ENCODE data around the gene BICDL2. TPM values are rescaled to one million over a fixed set of nuclear protein-coding genes. Genes with fewer than 3 reads are reported as not detected.
A peak's percentile ranks its signal among the peaks of the same experiment; 100 is the strongest.

Gene BICDL2
- polyA plus RNA-seq, 1 of the 3 experiments (the other 2 are of a cell fraction): not detected

DNA sequence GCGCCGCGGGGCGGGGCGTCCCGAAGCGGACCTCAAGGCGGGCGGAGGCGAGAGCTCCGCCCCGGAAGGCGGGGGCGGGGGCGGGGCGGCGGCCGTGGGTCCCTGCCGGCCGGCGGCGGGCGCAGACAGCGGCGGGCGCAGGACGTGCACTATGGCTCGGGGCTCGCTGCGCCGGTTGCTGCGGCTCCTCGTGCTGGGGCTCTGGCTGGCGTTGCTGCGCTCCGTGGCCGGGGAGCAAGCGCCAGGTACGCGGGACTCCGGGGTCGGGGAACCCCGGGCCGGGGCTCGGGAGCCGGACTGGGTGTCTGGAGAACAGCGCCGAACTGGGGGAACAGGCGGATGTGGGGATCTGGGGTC lies 16.5 kb downstream of the BICDL2 start, which contains the start of gene TNFRSF12A (continued):
- TF ChIP-seq, protein P1, sequence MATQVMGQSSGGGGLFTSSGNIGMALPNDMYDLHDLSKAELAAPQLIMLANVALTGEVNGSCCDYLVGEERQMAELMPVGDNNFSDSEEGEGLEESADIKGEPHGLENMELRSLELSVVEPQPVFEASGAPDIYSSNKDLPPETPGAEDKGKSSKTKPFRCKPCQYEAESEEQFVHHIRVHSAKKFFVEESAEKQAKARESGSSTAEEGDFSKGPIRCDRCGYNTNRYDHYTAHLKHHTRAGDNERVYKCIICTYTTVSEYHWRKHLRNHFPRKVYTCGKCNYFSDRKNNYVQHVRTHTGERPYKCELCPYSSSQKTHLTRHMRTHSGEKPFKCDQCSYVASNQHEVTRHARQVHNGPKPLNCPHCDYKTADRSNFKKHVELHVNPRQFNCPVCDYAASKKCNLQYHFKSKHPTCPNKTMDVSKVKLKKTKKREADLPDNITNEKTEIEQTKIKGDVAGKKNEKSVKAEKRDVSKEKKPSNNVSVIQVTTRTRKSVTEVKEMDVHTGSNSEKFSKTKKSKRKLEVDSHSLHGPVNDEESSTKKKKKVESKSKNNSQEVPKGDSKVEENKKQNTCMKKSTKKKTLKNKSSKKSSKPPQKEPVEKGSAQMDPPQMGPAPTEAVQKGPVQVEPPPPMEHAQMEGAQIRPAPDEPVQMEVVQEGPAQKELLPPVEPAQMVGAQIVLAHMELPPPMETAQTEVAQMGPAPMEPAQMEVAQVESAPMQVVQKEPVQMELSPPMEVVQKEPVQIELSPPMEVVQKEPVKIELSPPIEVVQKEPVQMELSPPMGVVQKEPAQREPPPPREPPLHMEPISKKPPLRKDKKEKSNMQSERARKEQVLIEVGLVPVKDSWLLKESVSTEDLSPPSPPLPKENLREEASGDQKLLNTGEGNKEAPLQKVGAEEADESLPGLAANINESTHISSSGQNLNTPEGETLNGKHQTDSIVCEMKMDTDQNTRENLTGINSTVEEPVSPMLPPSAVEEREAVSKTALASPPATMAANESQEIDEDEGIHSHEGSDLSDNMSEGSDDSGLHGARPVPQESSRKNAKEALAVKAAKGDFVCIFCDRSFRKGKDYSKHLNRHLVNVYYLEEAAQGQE (IDR thresholded peaks at IDR 0.05; ENCODE audit: low read depth, low read length): peak; percentile 60; the same call in 1 of the 2 replicates
- TF ChIP-seq SMC3 (IDR thresholded peaks at IDR 0.05; ENCODE audit: low read depth, low read length) (no peak), RCOR1 (IDR thresholded peaks at IDR 0.05; ENCODE audit: low read length) (no peak), RFX5 (IDR thresholded peaks at IDR 0.05; ENCODE audit: low read length) (no peak), RXRA (IDR thresholded peaks at IDR 0.05; ENCODE audit: borderline replicate concordance, low read depth) (no peak), RAD21 (IDR thresholded peaks at IDR 0.05; ENCODE audit: low read length) (no peak), FOSL2 (IDR thresholded peaks at IDR 0.05; ENCODE audit: borderline replicate concordance, low read depth) (no peak)
- TF ChIP-seq, protein P2, sequence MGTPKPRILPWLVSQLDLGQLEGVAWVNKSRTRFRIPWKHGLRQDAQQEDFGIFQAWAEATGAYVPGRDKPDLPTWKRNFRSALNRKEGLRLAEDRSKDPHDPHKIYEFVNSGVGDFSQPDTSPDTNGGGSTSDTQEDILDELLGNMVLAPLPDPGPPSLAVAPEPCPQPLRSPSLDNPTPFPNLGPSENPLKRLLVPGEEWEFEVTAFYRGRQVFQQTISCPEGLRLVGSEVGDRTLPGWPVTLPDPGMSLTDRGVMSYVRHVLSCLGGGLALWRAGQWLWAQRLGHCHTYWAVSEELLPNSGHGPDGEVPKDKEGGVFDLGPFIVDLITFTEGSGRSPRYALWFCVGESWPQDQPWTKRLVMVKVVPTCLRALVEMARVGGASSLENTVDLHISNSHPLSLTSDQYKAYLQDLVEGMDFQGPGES (IDR thresholded peaks at IDR 0.05; ENCODE audit: low read depth, low read length): no peak

DNA sequence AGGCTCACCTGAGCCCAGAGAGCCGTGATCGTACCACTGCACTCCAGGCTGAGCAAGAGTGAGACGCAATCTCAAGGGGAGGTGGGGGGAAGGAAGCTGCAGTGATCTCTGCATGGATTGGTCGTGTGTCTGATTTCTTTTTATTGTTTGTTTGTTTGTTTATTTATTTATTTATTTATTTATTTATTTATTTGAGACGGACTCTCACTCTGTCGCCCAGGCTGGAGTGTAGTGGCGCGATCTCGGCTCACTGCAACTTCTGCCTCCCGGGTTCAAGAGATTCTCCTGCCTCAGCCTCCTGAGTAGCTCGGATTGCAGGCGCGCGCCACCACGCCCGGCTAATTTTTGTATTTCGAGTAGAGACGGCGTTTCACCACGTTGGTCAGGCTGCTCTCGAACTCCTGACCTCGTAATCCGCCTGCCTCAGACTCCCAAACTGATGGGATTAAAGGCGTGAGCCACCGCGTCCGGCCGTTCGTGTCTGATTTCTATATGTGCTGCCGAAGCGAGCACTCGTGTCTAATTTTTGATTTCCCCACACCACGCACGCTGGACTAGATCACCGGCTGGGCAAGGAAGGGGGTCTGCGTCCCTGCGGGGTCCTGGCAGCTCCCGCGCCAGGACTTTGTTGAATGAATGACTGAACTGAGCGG lies 17.0 kb downstream of the BICDL2 start:
- WGBS (ENCODE audit: low lambda C conversion rate): 32% methylated on average over 39 of the region's 40 CpGs
- peaks cover 8% of the 10 kb centered on the region for H4K20me1 ChIP-seq (ENCODE audit: insufficient read depth)
- TF ChIP-seq TAF1 (IDR thresholded peaks at IDR 0.05; ENCODE audit: borderline replicate concordance, low read depth, low read length) (no peak), NFIC (IDR thresholded peaks at IDR 0.05; ENCODE audit: borderline replicate concordance) (no peak), RAD21 (IDR thresholded peaks at IDR 0.05; ENCODE audit: low read length) (no peak), EP300 (IDR thresholded peaks at IDR 0.05; ENCODE audit: borderline replicate concordance in 1 of 2, low read depth in 1 of 2, low read length in 1 of 2) (no peak), NRF1 (IDR thresholded peaks at IDR 0.05; ENCODE audit: low read depth, low read length) (no peak), EZH2phosphoT487 (IDR thresholded peaks at IDR 0.05; ENCODE audit: borderline replicate concordance, low read depth) (no peak), FOXJ3 (CRISPR knock-in tag; IDR thresholded peaks at IDR 0.05) (no peak), ELF1 (IDR thresholded peaks at IDR 0.05) (no peak), RXRA (IDR thresholded peaks at IDR 0.05; ENCODE audit: borderline replicate concordance, low read depth) (no peak), FOSL2 (IDR thresholded peaks at IDR 0.05; ENCODE audit: borderline replicate concordance, low read depth) (no peak), JUND (IDR thresholded peaks at IDR 0.05) (no peak)
- TF ChIP-seq, protein P3, sequence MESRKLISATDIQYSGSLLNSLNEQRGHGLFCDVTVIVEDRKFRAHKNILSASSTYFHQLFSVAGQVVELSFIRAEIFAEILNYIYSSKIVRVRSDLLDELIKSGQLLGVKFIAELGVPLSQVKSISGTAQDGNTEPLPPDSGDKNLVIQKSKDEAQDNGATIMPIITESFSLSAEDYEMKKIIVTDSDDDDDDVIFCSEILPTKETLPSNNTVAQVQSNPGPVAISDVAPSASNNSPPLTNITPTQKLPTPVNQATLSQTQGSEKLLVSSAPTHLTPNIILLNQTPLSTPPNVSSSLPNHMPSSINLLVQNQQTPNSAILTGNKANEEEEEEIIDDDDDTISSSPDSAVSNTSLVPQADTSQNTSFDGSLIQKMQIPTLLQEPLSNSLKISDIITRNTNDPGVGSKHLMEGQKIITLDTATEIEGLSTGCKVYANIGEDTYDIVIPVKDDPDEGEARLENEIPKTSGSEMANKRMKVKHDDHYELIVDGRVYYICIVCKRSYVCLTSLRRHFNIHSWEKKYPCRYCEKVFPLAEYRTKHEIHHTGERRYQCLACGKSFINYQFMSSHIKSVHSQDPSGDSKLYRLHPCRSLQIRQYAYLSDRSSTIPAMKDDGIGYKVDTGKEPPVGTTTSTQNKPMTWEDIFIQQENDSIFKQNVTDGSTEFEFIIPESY (IDR thresholded peaks at IDR 0.05; ENCODE audit: borderline replicate concordance, low read depth): no peak
- TF ChIP-seq, protein P4, sequence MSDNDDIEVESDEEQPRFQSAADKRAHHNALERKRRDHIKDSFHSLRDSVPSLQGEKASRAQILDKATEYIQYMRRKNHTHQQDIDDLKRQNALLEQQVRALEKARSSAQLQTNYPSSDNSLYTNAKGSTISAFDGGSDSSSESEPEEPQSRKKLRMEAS (IDR thresholded peaks at IDR 0.05; ENCODE audit: low read depth): no peak
- TF ChIP-seq, protein P5, sequence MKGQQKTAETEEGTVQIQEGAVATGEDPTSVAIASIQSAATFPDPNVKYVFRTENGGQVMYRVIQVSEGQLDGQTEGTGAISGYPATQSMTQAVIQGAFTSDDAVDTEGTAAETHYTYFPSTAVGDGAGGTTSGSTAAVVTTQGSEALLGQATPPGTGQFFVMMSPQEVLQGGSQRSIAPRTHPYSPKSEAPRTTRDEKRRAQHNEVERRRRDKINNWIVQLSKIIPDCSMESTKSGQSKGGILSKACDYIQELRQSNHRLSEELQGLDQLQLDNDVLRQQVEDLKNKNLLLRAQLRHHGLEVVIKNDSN (IDR thresholded peaks at IDR 0.05; ENCODE audit: borderline replicate concordance, low read depth): no peak
- TF ChIP-seq, protein P6, sequence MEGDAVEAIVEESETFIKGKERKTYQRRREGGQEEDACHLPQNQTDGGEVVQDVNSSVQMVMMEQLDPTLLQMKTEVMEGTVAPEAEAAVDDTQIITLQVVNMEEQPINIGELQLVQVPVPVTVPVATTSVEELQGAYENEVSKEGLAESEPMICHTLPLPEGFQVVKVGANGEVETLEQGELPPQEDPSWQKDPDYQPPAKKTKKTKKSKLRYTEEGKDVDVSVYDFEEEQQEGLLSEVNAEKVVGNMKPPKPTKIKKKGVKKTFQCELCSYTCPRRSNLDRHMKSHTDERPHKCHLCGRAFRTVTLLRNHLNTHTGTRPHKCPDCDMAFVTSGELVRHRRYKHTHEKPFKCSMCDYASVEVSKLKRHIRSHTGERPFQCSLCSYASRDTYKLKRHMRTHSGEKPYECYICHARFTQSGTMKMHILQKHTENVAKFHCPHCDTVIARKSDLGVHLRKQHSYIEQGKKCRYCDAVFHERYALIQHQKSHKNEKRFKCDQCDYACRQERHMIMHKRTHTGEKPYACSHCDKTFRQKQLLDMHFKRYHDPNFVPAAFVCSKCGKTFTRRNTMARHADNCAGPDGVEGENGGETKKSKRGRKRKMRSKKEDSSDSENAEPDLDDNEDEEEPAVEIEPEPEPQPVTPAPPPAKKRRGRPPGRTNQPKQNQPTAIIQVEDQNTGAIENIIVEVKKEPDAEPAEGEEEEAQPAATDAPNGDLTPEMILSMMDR (IDR thresholded peaks at IDR 0.05): no peak
- ChIA-PET CTCF (interaction anchor here (0.8 to 8.5 kb wide), 5 partner anchors 12 to 152 kb away, joined by 3 to 111 read pairs (median 4); no protein-coding TSS in a partner anchor), POLR2A (interaction anchor here (1.3 to 1.4 kb wide), 2 partner anchors 10 to 15 kb away, joined by 4 to 8 read pairs; no protein-coding TSS in a partner anchor)
- H3K27me3 ChIP-seq (ENCODE audit: insufficient read depth): no peaks in the 10 kb centered on the region
- no peak for DNase-seq
- peaks cover 8 to 33% of the 10 kb centered on the region in 2 experiments; a peak in 3 of 4 replicates for H3K4me1 ChIP-seq (ENCODE audit: control insufficient read depth in 1 of 2, insufficient read depth in 2 of 2, low read depth in 1 of 2, low read length in 1 of 2)
- H3K9ac ChIP-seq: peak overlapping the region; percentile 100; the same call in 1 of the 2 replicates
- H2AFZ ChIP-seq (ENCODE audit: low read depth): 0 out of 2 replicates have a peak overlapping the region, but pooled peaks have one; percentile 81
- H3K4me3 ChIP-seq (ENCODE audit: low read depth in 2 of 2, low read length in 1 of 2): peak overlapping the region; percentile 80 to 88
- H3K79me2 ChIP-seq (ENCODE audit: insufficient read depth): peaks cover 11% of the 10 kb centered on the region; the same call in 1 of the 2 replicates
- H3K9me2 ChIP-seq: no peaks in the 10 kb centered on the region
- H3K4me2 ChIP-seq: peak overlapping the region; percentile 99
- peak overlapping the region in 1 of 2 experiments; percentile 99; a peak in 2 of 4 replicates for H3K27ac ChIP-seq (ENCODE audit: low read depth in 2 of 2, low read length in 1 of 2)
- peaks cover 31% of the 10 kb centered on the region for H3F3A ChIP-seq (replicated peaks; ENCODE audit: insufficient read depth)
- no peaks in the 10 kb centered on the region for H3K9me3 ChIP-seq
- H3K36me3 ChIP-seq (replicated peaks in 1 of 2; ENCODE audit: control insufficient read depth in 1 of 2, insufficient read depth in 2 of 2, low read length in 1 of 2): peaks cover 4 to 16% of the 10 kb centered on the region in 2 experiments

Data from SK-N-SH (cell line).